HepG2 (cell line): ENCODE data around the gene FTCD. TPM values are rescaled to one million over a fixed set of nuclear protein-coding genes. Genes with fewer than 3 reads are reported as not detected.

Experiments
- ATAC-seq: fragments of 200-7000 bp; cut with Tn5 transposase; 3 replicates; pipeline ENCODE4 v1.9.1; 2020; ENCODE audit warnings: mild to moderate bottlenecking, moderate library complexity
- BruUV-seq: library from RNA; stranded (reverse); fragments of 400-500 nt; replicated peaks from 2 replicates; lab custom pipeline; 2021; lab: Mats Ljungman, UMichigan
- CTCF ChIA-PET: fragments of 300-600 bp; formaldehyde crosslinking; extraction: SDS; loops from one replicate; lab custom pipeline; 2021; ENCODE audit warnings: low total read pairs, inconsistent platforms, low intra/inter-chr PET ratio; lab: Yijun Ruan, JAX
- POLR2A ChIA-PET: fragments of 350-600 bp; sonication (Branson Sonifier 250); formaldehyde crosslinking; loops from one replicate; lab custom pipeline; 2020; ENCODE audit warnings: antibody characterized with exemption, inconsistent platforms; lab: Yijun Ruan, JAX
- DNase-seq: peaks from one replicate; pipeline ENCODE4 v3.0.0-alpha.2; 2015; ENCODE audit warnings: low spot score
- FAIRE-seq: peaks from 3 replicates; lab custom pipeline; 2011; peaks lifted over from hg19 to GRCh38; lab: Jason Lieb, UNC
- H2AFZ ChIP-seq: one replicate; pipeline ENCODE4 v1.6.1; 2011; ENCODE audit warnings: low read length, inconsistent platforms
- H3K27ac ChIP-seq: fragments of 300-600 bp; 3 replicates; pipeline ENCODE4 v1.8.0; 2011; ENCODE audit warnings: mixed run types, mild to moderate bottlenecking, mixed read lengths, low read length, inconsistent platforms; ENCODE audit not compliant: insufficient read depth; ENCODE audit errors: extremely low read length
- H3K27me3 ChIP-seq, 2 experiments: fragments of 200-600 bp in 1 of 2; 2 replicates in 1 of 2; 3 replicates in 1 of 2; pipeline versions ENCODE4 v1.6.0 to v1.8.0; 2011; ENCODE audit warnings: low read length in 2 of 2, mild to moderate bottlenecking in 2 of 2, moderate library complexity in 2 of 2, inconsistent platforms in 1 of 2; ENCODE audit not compliant: insufficient read depth in 2 of 2, control insufficient read depth in 1 of 2
- H3K36me3 ChIP-seq, 2 experiments: fragments of 200-600 bp in 1 of 2; replicated peaks in 1 of 2; 2 replicates in 1 of 2; 3 replicates in 1 of 2; pipeline versions ENCODE4 v1.5.1 to v1.8.0; 2011; ENCODE audit warnings: low read length in 2 of 2, inconsistent platforms in 1 of 2; ENCODE audit not compliant: insufficient read depth in 2 of 2, control insufficient read depth in 1 of 2
- H3K4me1 ChIP-seq: 2 replicates; pipeline ENCODE4 v1.5.1; 2012; ENCODE audit warnings: low read length, inconsistent platforms; ENCODE audit not compliant: insufficient read depth
- H3K4me2 ChIP-seq: 2 replicates; pipeline ENCODE4 v1.6.0; 2011; ENCODE audit warnings: low read depth, low read length, inconsistent platforms
- H3K4me3 ChIP-seq, 3 experiments: fragments of 200-600 bp in 1 of 3; sonication (generic), shearing (Covaris generic) in 1 of 3; replicated peaks in 1 of 3; 2 replicates each; pipeline ENCODE4 v1.5.1; 2011 to 2016; ENCODE audit warnings: low read length in 3 of 3, inconsistent platforms in 2 of 3, low read depth in 2 of 3, mild to moderate bottlenecking in 2 of 3, control low read depth in 1 of 3, mixed read lengths in 1 of 3; ENCODE audit not compliant: insufficient read depth in 1 of 3
- H3K79me2 ChIP-seq: one replicate; pipeline ENCODE4 v1.6.1; 2011; ENCODE audit warnings: low read length, inconsistent platforms; ENCODE audit not compliant: insufficient read depth
- H3K9ac ChIP-seq: 2 replicates; pipeline ENCODE4 v1.6.0; 2011; ENCODE audit warnings: mild to moderate bottlenecking, low read depth, low read length, inconsistent platforms; ENCODE audit not compliant: insufficient read depth
- H3K9me3 ChIP-seq: 2 replicates; pipeline ENCODE4 v1.5.1; 2012; ENCODE audit warnings: mild to moderate bottlenecking, low read length
- H4K20me1 ChIP-seq: 2 replicates; pipeline ENCODE4 v1.6.0; 2011; ENCODE audit warnings: inconsistent platforms, mild to moderate bottlenecking, low read length, moderate library complexity; ENCODE audit not compliant: insufficient read depth
- CHD4 ChIP-seq: fragments of 200-600 bp; sonication (generic); IDR thresholded peaks from 2 replicates; pipeline ENCODE4 v1.7.0; 2017; ENCODE audit warnings: mild to moderate bottlenecking, low read length, borderline replicate concordance
- DZIP1 ChIP-seq: sonication (generic); formaldehyde crosslinking; IDR thresholded peaks from 2 replicates; pipeline ENCODE4 v1.5.0; 2020; ENCODE audit warnings: mild to moderate bottlenecking, missing genetic modification reagents
- HDAC6 ChIP-seq: fragments of 200-600 bp; sonication (generic); IDR thresholded peaks from 2 replicates; pipeline ENCODE4 v1.7.0; 2017; ENCODE audit warnings: mild to moderate bottlenecking, antibody characterized with exemption, low read length, low read depth
- MYNN ChIP-seq: sonication (generic); formaldehyde crosslinking; IDR thresholded peaks from 2 replicates; pipeline ENCODE4 v1.4.0; 2020; ENCODE audit warnings: mild to moderate bottlenecking, low read depth, missing genetic modification reagents
- NFRKB ChIP-seq: fragments of 450-650 bp; IDR thresholded peaks from 2 replicates; pipeline ENCODE4 v1.6.1; 2017
- ZBTB21 ChIP-seq: sonication (generic); formaldehyde crosslinking; IDR thresholded peaks from 2 replicates; pipeline ENCODE4 v1.4.0; 2020; ENCODE audit warnings: missing genetic modification reagents
- ZNF333 ChIP-seq: sonication (generic); formaldehyde crosslinking; IDR thresholded peaks from 2 replicates; pipeline ENCODE4 v1.4.0; 2020; ENCODE audit warnings: mild to moderate bottlenecking, missing genetic modification reagents, borderline replicate concordance
- ZNF687 ChIP-seq: sonication (generic); formaldehyde crosslinking; IDR thresholded peaks from 2 replicates; pipeline ENCODE4 v1.5.1; 2020; ENCODE audit warnings: mild to moderate bottlenecking, missing genetic modification reagents, moderate library complexity
- ZSCAN31 ChIP-seq: sonication (generic); formaldehyde crosslinking; IDR thresholded peaks from 2 replicates; pipeline ENCODE4 v1.5.0; 2020; ENCODE audit warnings: low read depth, mild to moderate bottlenecking, missing genetic modification reagents
- WGBS: methylation state at CpG from one replicate; pipeline ENCODE4 v1.1.6; 2017; ENCODE audit warnings: low lambda C conversion rate; 5-methylcytosine and 5-hydroxymethylcytosine counted together
- in situ Hi-C: cut with HindIII; loops from 2 replicates; pipeline ENCODE4 v1.10.0; 2017; ENCODE audit warnings: low pct_unique_long_range_greater_than_20kb; ENCODE audit not compliant: extremely low pct_ligation_motif_present
- intact Hi-C: fragments of 100-400 bp; cut with micrococcal nuclease; formaldehyde crosslinking; loops from one replicate; pipeline ENCODE4 v1.10.0; 2022; ENCODE audit not compliant: unreplicated experiment
- polyA plus RNA-seq, 8 experiments: library from polyadenylated mRNA; depleted of rRNA in 3 of 8; stranded (reverse) in 7 of 8; unstranded in 1 of 8; fragments of >200 nt; fragmentation: Illumina TruSeq in 4 of 8; extraction: Trizol in 4 of 8; gene quantifications; 2 replicates each; pipeline versions ENCODE4 v1.2.1 to v1.2.3, GENCODE V29; 2011 to 2016; ENCODE audit warnings: low read depth in 4 of 8, missing spikeins in 1 of 8, mixed read lengths in 1 of 8; ENCODE audit not compliant: insufficient read depth in 1 of 8
- total RNA-seq, 5 experiments: library from RNA; depleted of rRNA; stranded (reverse); fragments of >200 nt; fragmentation: Illumina TruSeq; extraction: Trizol; gene quantifications; 2 replicates each; pipeline ENCODE4 v1.2.3, GENCODE V29; 2016; ENCODE audit warnings: low read depth in 1 of 5

The FTCD gene
- total and polyA plus RNA-seq, 2 of the 13 experiments (the other 11 are each of a cell fraction or from before 2014, with no cell fraction given), result 75.7 to 105 TPM

GRCh38 chr21:46095083-46095719 lies 60.2 kb downstream of the FTCD start (continued):
- no peak for TF ChIP-seq DZIP1 (CRISPR knock-in tag)
- TF ChIP-seq NFRKB, result no peak
- TF ChIP-seq ZNF333 (CRISPR knock-in tag), result no peak
- no peak for TF ChIP-seq ZBTB21 (CRISPR knock-in tag)
- TF ChIP-seq ZSCAN31 (CRISPR knock-in tag), result no peak
- no peak for TF ChIP-seq CHD4

- ATAC-seq (no peak), DNase-seq (no peak), FAIRE-seq (no peak)
- no peak overlapping the region for H3K4me2 ChIP-seq
- 45% methylated on average over 13 of the region's 14 CpGs for WGBS
- ChIA-PET POLR2A (no interaction called here), CTCF (no interaction called here)
- no peak for TF ChIP-seq ZNF687 (CRISPR knock-in tag)
- no peak for TF ChIP-seq MYNN (CRISPR knock-in tag)
- TF ChIP-seq ZNF333 (CRISPR knock-in tag), result no peak
- TF ChIP-seq HDAC6, result no peak
- no peaks in the 10 kb centered on the region for H3K9me3 ChIP-seq
- no peaks in the 10 kb centered on the region for H3K36me3 ChIP-seq
- in situ Hi-C loops (no loop called here), intact Hi-C loops (no loop called here)
- H4K20me1 ChIP-seq, result no peaks in the 10 kb centered on the region
- BruUV-seq, result no TSS peak
- no peak overlapping the region for H3K27ac ChIP-seq
- H3K27me3 ChIP-seq, result peaks cover 11 to 53% of the 10 kb centered on the region in 2 experiments
- no peaks in the 10 kb centered on the region for H3K79me2 ChIP-seq
- no peak overlapping the region for H3K4me3 ChIP-seq
- no peak overlapping the region for H3K9ac ChIP-seq
- no peaks in the 10 kb centered on the region for H3K4me1 ChIP-seq
- H2AFZ ChIP-seq, result no peak overlapping the region
Observed at GRCh38 chr21:46094401-46095082, 60.8 kb downstream of the FTCD start.
